Activated CD8-positive, alpha-beta memory T cell treated with anti-CD3 and anti-CD28 coated beads, Interleukin-2, amount 50 U/mL, for 1 hour (primary cell): ENCODE data around the gene CDC42EP5.
"Not testable (repeated sequence)": the region's sequence is repeated elsewhere in the genome, so short reads cannot be mapped to it uniquely, and the experiment has no call there.

Experiments used
- DNase-seq: peaks from one replicate; pipeline ENCODE4 v3.0.0-alpha.2; 2020; ENCODE audit errors: extremely low read depth

CDC42EP5 gene

DNA sequence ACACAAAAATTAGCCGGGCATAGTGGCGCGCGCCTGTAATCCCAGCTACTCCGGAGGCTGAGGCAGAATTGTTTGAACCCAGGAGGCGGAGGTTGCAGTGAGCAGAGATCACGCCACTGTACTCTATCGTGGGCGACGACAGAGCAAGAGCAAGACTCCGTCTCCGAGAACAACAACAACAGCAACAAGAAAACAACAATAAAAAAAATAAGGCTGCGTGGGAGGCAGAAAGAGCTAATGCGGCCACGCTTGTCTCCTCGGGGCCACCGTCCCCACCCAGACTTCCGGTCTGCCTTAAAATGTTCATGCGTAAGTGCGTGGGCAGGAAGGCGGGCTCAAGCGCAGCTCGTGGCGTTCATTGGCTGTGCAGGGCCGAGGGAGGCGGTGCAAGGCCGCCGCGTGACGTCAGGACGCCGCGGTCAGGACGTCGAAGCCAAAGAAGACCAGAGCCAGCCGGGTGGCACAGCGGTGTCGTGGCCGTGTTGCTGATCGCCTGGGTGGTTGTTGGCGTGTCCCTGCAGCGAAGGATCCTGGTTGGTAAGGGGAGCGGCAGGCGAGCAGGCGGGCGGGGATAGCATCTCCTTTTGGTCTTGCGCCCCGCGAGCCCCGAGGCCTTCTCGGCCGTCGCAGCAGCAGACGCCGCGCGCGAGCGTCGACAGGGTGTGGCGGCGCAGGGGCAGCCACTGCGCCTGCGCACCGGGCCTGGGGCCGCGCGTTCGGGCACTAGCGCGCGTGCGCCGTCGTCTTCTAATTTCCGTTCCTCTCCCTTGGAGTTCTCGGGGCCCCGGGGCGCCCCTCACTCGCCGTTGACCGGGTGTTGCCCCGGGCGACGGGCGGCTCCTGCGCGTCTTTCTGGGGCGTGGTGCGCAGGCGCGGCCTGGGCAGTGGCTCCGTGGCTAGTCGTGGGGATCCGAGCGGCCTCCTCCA, 24.1 kb downstream of the CDC42EP5 start, which contains the start of gene LENG8:
LENG8 (plus strand) TSS at position 426 of the 927 bp plus-strand sequence. CDS start 2,146 bp downstream, outside the sequence.
- DNase-seq: peak; percentile 94

DNA sequence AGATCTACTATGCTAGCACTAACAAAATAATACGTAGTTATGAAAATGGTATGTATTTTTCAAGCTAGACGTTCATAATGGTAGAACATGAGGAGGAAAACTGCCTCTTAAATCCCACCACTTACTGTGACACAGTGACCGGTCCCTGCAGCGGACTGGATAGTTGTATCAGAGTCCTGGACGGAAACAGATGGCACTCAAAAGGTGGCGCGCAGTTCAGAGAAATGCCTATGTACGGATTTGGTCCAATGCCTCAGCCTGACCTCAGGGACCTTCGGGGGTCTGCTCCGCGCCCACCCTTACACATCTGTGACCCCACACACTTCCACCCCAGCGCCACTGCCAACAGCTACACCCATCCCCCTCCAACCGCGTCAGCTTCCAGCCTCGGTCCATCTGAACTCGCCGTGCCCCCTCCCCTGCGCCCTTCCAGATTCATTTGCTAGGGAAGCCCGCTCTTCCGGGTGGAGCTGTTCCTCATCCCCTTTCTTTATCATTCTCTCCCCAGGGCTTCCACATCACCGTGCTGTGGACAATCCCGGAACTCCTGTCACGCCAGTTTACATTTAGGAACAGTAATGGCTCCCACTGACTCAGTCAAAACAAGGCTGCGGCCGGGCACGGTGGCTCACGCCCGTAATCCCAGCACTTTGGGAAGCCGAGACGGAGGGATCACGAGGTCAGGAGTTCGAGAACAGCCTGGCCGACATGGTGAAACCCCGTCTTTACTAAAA, 24.9 kb downstream of the CDC42EP5 start:
- DNase-seq: no peak

DNA sequence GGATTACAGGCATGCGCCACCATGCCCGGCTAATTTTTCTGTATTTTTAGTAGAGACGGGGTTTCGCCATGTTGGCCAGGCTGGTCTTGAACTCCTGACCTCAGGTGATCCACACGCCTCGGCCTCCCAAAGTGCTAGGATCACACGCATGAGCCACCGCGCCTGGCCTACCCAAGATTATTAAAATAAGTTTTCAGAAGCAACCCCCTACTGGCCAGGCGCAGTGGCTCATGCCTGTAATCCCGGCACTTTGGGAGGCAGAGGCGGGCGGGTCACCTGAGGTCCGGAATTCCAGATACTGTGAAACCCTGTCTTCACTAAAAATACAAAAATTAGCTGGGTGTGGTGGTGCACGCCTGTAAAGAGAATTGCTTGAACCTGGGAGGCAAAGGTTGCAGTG, 26.7 kb downstream of the CDC42EP5 start:
- DNase-seq: not testable (repeated sequence)

DNA sequence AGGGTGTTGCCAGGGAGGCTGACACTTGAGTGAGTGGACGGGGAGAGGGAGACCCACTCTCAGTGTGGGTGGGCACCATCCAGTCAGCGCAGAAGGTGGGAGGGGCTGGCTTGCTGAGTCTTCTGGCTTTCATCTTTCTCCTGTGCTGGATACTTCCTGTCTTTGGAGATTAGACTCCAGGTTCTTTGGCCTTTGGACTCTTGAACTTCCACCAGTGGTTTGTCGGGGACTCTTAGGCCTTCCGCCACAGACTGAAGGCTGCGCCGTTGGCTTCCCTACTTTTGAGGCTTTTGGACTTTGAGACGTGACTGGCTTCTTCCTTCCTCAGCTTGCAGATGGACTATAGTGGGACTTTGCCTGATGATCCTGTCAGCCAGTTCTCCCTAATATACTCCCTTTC, 28.4 kb downstream of the CDC42EP5 start:
- DNase-seq: no peak

DNA sequence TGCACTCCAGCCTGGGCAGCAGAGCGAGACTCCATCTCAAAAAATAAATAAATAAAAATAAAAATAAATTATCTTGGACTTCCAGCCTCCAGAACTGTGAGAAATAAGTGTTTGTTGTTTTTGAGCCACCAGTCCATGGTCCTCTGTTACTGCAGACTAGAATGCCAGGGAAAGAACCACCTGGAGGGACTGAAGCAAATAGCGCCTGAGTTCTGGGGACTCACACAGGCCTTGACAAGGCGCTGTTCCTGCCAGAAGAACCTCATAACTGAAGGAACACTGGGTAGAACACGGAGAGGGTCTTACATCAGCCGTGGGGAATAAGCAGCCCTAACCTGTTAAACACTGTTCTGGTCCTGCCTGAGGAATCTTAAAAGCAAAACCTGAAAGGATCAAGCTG, 32.5 kb downstream of the CDC42EP5 start:
- DNase-seq: no peak

DNA sequence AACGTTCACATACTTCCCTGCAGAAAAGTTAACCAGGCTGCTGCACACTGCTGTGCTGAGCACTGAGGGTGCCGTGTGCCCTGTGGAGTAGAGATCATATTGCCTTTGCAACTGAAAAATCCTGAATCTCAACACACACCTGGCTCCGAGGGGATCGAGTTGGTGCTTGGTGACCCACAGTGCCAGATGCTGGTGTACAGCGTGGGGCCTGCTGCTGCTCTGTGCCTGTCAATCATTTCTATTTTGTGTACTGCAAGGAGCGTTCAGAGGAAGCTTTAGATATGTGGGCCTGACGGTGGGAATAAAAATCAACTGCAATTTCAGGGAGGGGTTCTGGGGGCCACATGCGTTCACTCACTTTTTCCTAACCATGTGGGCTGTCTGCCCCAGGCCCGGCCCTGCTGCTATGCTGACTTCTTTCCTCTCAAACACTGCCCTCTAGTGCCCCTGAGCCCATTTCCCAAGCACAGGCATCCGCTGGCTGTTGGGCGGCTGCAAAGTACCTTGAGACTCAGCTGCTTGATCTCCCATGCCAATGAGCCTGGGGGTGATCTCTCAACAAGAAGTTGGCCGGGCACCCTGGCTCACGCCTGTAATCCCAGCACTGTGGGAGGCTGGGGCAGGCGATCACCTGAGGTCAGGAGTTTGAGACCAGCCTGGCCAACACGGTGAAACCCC, 33.8 kb downstream of the CDC42EP5 start:
- no peak for DNase-seq

DNA sequence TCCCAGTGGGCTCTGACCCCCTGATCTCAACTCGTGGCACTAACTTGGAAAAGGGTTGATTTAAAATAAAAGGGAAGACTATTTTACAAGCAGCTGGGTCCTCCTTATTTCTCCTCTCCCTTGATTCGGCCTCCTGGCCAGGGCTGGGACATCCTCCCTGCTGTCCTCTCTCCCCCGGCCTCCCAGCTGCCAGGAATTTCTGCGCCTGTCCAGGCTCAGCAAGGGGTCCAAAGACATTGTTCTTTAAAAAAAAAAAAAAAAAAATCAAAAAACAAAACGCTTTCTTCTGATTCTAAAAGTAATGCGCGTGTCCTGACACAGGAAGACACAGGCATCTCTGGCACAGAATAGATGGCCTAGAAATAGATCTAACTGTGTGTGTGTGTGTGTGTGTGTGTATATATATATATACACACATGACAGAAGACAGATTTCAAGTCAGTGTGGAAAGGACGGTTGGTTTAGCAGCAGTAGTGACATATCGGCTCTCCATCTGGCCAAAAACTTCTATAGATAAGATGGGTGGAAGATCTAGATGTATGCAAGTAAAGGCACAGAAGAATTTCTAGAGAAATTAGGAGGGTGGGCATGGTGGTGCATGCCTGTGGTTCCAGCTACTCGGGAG, 36.4 kb downstream of the CDC42EP5 start:
- DNase-seq: no peak

DNA sequence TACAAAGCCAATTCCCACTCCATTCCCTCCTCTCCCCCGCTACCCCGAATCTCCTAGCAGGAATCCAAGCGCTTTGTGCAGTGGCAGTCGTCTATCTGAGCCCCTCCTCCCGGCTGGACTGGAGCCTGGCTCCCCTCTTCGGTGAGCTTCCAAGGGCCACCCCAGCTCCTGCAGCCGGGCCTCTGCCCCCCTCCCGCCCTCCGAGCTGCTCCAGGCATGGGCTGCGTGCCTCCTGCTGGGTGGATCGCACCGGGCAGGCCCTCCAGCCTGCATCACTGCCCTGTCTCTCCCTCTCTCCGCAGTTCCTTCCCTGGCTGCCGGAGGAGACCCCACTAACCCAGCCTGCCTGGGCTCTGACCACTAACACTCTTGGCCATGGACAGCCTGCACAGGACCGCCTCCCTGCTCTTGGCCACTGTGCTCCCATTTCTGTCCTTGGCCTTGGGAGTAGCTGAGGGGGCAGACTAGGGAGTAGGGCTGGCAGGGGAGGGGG, 37.0 kb downstream of the CDC42EP5 start:
- no peak for DNase-seq

DNA sequence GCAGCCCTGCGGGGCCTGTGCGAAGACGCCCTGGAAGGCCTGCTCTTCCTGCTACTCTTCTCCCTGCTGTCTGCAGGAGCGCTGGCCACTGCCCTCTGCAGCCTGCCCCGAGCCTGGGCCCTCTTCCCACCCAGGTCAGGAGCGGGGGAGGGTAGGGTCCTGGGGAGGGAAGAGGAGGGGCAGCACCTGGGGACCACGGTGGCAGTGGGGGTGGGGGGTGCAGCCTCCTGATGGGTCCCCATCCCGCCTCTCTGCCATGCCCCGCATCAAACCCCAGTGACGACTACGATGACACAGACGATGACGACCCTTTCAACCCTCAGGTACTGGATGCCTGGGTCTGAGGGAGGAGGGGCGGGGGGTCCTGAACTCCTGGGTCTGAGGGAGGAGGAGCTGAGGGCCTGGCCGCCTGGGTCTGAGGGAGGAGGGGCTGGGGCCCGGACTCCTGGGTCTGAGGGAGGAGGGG, 37.5 kb downstream of the CDC42EP5 start:
- no peak for DNase-seq

DNA sequence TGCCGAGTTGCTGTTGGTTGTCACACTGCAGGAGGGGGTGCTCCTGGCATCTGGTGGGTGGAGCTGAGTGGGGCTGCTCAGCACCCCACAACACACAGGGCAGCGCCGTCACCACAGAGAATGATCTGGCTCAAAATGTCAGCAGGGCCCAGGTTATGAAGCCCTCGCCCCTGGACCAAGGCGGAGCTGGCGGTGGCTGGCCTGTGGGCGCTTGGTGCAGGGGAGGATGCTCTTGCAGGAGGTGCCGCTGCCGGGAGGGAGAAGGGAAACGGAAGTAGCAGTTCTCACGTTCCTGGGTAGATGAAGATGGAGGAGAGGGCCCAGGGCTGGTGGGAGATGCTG, 38.3 kb downstream of the CDC42EP5 start:
- no peak for DNase-seq

DNA sequence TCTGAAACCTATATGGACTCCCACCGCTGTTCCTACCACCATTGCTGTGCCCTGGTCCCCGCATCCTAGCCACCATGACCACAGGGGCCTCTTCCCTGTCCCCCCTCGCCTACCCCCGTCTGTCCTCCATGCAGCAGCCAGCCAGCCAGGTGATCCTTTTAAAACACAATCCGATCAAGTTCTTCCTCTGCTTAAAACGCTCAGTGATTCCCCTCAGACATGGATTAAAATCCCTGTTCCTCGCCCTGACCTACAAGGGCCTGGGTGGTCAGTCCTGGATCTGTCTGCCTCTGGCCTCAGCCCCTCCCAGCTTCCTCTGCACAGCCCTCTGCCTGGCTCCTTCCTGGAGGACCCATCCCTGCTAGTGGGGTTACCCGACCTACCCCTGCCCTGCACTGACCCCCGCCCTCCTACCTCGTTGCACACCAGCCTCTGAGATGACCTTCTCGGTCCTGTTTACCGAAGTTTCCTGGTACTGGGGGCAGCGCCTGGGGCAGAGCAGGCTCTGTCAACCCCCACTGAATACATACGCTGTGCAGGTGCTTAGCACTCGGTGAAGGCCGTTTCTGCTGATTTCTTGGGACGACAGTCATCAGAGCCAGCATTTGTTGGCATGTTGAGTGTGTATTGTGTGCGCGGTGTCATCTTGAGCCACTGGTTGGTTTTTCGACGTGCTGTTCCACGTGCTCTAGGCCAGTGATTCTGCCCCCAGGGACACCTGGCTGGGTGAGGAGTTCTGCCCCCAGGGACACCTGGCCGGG, 38.8 kb downstream of the CDC42EP5 start:
- DNase-seq: no peak

DNA sequence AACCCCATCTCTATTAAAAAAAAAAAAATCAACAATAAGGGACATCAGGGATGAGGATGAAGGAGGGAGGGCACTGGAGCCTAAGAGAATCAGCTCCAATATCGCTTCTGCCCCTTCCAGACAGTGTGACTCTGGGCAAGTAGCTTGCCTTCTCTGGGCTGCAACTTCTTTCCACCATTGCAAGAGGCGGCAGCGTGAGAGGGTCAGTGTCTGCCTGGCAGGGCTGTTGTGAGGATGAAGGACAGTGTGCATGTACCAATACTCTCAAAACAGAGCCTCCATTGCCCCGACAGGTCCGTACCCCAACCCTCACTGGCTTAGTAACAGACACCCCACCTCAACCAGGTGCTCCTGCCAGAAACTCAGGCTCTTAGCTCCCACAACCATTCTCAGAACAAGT, 39.4 kb downstream of the CDC42EP5 start:
- DNase-seq: no peak

DNA sequence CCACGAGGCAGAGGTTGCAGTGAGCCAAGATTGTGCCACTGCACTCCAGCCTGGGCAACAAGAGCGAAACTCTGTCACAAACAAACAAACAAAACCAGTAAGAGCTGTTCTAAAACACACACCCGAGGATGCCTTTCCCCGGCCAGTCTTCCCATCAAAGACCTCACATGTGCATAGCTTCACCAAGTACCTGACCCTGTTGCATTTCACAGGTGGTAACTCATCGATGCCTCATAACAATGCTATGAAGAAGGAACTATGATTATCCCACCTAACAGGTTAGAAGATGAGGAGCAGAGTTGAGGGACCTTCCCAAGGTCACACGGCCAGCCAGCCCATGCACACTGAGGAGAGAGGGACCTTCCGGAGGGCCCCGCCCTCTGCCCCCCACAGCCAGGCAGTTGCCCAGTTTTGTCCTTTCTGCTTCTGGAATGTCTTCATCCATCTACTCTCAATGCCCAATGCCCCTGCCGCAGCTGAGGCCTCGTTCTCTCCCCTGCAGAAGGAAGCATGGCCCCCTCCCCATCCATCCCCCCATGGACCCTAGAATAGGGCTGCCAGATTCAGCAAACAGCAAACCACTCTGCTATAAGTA, 40.9 kb downstream of the CDC42EP5 start:
- no peak for DNase-seq

DNA sequence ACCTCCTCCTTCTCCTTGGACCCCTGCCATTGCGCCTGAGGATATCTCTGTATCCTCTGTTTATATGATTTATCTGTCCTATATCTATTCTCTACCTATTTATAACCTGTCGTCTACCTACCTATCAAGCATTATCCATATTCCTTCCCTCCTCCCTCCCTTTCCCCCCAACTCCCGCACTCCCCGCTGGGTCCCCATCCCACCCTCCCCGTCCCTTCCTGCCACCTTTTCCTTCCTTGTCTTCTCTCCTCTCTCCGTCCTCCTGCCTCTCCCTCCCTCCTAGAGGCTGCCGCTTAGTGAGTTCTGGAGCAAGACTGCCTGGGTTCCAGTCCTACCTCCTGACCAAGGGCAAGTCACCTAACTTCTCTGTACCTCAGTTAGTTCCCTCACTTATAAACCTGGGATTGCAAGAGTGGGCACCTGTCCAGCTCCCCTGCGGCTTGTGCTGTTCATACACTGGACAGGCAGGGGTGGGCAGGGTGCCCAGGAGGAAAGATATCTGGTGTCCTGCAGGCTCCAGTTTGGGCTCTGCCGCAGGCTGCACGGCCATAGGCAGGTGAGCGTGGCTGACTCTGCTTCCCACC, 41.7 kb downstream of the CDC42EP5 start:
- DNase-seq: no peak

DNA sequence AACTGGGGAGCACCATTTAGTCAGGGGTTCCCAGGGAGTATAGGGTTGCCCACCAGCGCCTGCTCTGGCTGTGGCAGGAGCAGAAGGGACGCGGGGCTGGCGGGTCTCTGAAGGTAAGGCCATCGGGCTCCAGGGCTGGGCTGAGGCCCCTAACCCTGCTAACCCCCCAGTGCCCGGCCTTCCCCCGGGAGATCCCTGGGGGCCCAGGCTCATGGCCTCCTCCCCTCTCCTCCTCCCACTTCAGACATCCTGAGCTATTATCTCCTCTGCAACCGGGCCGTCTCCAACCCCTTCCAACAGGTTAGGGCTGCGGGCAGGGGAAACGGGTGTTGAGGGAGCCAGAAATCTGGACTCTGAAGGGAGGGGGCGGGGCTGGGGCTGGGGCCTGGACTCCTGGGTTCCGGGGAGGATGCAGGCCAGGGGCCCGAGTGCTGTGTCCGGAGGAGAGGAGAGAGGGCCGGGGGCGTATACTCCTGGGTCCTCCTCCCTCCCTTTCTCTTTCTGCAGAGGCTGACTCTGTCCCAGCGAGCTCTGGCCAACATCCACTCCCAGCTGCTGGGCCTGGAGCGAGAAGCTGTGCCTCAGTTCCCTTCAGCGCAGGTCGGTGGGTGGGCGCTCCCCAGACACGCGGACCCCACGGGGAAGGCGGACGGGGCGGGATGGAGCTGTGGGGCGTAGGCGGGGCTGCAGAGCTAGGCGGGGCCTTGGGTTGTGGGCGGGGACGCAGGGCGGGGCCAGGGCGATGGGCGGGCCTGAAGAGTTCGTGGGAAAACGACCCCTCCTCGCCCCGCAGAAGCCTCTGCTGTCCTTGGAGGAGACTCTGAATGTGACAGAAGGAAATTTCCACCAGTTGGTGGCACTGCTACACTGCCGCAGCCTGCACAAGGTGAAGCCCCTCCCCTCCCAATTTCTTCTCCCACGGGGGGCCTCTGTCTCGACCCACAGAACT, 42.5 kb downstream of the CDC42EP5 start:
- DNase-seq: no peak

DNA sequence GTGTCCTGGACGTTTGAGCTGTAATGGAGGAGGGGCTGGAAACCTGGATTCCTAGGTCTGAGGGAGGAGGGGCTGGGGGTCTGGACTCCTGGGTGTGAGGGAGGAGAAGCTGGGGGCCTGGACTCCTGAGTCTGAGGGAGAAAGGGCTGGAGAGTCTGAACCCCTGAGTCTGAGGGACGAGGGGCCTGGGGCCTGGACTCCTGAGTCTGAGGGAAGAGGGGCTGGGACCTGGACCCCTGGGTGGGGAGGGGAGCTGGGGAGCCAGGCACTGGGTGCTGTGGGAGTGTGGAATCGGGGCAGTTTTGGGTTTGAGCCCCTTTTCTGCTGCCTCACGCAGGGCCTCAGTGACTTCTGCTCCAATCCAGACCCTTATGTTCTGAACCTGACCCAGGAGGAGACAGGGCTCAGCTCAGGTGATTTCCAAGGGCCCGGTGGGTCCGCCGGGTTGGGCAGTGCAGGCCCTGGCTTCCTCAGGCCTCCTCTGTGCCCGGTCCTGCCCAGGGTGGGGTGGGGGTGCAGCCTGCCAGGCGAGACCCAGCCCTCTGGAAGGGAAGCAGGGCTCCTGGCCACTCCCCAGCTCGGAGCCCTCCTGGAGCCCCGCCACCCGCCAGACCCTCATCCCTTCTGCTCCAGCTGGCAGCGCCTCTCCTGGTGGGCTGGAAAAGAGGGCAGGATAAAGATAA, 43.4 kb downstream of the CDC42EP5 start:
- no peak for DNase-seq

DNA sequence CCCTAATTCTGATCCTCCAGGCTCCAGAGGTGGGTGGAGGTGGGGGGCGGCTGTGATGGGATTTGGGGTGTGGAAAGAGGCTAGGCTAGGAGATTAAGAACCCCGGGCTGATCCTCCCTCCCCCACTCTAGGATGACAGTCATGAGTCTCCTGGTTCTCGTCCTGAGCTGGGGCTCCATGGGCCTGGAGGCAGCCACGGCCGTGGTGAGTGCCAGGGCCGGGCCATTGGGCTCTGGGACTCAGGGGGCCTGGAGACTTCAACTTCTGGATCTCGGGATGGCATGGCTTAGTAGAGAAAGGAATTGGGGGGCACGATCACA, 44.0 kb downstream of the CDC42EP5 start:
- no peak for DNase-seq

DNA sequence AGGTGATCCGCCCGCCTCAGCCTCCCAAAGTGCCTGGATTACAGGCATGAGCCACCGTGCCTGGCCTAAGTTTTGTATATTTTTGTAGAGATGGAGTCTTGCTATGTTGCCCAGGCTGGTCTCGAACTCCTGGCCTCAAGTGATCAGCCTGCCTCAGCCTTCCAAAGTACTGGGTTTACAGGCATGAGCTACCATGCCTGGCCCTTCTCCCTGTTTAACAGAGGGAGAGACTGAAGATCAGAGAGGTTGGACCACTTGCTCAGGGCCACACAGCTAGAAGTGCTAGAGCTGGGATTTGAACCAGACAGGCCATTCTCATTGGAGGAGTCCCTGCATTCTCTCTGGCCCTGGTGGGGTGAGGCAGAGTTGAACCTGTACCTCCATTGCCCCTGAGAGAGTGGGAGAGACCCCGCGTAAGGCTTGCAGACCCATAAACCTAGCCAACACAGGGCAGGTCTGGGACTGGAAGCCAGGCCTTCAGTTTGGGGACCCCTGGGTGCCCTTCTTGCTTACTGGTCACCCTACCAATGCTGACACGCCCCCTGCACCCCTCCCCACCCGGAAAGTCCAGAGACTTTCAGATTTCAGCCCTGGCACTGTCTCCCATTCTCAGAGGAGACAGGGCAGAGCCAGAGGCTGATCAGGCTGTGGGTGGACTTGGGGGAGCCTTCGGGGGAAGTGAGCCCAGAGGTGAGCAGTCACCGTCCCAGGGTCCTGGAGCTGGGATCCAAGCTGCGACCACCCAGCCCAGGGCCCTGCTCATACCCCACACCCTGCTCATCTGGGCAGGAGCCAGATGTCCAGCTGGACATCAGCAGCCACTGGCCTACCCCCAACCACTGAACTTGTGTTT, 44.5 kb downstream of the CDC42EP5 start:
- DNase-seq: no peak
